ENCODE measurements around the gene USP37.

The USP37 gene

DNA sequence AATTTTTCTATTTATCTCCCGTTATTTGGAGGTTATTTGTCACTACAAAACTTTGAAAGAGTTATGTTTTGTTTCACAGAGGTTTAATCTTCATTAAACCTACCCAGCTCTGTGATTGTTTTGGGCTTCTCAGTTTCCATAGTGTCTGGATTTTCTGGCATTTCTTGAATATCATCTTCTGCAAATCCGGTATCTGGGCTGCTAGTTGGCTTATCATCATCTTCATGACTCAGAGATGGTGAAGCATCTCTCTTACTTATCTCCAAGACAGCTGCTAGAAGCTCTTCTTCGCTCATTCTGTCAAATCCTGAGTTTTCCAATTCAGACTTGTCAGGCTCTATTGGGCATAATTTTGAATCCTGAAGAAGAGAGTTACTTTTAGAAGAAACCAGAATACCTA, 93.6 kb downstream of the USP37 start:
- no peak for DNase-seq

DNA sequence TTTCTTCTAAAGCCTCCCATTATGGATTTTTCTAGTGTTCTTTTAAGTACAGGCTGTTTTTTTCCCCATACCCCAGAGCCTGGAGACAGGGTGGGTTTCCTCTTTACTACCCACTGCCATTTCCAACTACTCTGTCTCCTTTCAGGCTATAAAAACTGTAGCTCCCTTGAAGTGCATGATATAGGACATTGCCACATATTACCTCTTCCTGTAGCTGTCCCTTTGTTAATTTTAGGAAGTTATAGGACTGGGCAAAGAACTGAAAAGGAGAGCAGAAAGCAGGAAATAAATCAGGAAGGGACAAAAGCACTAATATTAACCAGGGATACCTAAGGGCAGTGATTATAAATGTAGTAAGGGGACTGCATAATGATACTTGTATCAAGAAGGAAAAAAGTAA, 95.2 kb downstream of the USP37 start:
- no peak for DNase-seq

DNA sequence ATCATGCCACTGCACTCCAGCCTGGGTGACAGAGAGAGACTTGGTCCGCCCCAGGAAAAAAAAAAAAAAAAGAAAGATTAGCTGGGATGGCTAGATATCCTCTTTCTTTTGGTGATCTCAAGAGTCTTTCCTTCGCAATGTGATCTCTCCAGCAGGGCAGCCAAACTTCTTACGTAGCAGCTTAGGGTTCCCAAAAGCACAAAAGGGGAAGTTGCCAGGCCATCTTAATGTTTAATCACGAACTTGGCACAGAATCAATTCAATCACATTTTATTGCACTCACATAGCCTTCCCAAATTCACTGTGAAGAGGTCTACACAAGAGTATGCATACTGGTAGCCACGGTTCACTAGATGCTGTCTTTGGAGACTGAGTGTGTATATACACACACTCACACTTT, 96.2 kb downstream of the USP37 start:
- DNase-seq, result no peak

DNA sequence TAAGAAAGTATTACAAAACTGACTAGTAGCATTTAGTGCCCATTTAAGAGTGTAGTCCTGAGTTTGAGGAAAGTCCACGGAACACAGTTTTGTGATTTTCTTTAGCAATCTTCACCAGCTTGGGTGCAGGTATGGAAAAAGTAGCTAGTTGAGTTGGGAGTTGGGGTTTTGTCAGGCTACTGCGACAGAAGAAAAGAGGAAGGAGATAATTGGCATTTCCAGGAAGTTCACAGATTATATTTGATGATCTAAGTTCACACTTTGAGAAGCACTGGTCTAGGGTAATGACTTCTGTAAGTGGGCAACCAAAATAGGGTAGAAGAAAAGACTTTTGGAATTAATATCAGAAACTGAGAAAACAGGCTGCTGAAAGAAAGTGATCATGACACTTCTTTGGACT, 97.1 kb downstream of the USP37 start:
- DNase-seq, result no peak

DNA sequence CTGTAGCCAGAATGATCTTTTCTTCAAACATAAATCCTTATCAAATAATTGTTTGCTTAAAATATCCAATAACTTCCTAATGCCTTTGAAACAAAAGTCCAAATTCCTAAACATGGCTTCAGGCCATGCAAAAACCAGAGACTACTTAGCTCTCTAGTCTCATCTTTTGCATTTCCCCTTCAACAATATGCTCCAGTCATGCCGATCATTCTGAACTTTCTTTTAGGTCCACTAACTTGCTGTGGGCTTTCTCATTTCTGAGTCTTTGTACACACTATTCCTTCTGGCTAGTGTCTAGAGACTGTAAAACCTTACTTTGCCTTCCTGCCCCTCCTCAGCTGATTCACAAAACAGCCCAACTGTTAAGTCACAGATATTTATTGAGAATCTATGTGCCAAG, 97.7 kb downstream of the USP37 start:
- no peak for DNase-seq

DNA sequence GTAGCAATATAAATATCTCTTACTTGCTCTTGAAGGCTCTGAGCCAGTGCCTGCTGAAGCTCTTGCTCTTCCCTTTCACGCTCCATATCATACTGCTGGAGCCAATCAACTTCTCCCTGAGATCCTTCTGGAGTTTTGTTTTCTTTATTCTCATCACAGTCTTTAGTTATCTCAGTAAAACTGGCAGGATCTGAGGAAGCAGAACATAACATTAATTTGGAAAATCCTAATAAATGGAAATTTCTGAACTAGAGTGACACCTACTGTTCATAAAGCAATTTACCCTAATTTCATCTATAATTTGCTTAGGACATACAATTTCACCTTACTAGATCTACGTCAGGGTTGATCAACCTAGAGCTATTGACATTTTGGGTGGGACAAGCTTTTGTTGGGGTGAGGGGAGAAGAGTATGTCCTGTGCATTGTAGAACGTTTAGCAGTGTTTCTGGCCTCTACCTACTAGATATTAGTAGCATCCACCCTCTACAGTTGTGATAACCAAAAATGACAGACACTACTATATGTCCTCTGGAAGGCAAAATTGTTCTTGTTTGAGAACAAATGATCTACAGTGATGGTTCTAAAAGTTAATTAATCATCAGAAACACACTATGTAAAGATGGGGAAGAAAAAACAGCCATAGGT, 102.0 kb downstream of the USP37 start:
- no peak for DNase-seq

DNA sequence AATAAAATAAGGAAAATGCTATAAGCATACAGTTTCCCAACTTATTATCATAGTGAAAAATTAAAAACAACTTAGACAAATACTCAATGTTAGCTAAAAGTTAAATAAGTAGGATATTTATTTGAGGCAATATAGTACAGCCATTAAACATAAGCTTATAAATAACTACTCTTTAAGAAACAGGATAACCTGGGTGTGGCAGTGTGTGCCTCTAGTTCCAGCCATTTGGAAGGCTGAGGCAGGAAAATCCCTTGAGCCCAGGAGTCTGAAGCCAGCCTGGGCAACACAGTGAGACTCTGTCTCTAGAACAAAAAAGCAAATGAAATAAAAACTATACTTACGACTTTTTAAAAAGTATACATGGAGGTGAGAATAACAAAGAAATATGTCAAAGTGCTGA, 109.6 kb downstream of the USP37 start:
- DNase-seq, result no peak

DNA sequence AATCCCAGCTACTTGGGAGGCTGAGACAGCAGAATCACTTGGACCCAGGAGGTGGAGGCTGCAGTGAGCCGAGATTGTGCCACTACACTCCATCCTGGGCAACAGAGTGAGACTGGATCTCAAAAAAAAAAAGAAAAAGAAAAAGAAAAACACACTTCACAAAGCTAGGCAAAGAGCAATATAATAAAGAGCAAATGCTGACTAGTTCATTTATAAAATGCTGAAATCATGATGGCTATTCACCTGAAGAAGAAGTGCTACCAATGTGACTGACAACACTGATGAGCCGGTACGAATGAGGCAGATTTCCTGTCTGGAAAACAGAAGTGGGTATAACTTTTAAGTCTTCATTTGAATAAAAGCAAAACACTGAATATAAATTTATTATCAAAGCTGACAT, 111.3 kb downstream of the USP37 start:
- no peak for DNase-seq

DNA sequence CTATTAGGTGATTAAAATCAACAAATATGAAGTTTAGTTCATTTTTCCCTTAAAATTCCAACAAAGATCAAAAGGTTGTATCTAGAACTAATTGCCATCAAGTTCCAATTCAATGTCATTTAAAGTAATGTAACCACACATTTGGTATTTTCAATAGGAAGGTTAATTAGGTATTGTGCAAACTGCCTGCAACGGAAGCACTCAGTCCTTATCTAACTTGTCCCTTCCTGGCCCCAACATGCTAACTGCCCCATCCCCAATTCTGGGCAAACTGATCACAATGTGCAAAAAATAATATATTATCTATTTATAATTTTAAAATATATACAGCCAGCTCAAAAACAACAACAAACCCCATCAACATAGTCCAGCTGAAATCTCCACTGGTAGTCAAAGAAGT, 116.1 kb downstream of the USP37 start:
- DNase-seq, result no peak

DNA sequence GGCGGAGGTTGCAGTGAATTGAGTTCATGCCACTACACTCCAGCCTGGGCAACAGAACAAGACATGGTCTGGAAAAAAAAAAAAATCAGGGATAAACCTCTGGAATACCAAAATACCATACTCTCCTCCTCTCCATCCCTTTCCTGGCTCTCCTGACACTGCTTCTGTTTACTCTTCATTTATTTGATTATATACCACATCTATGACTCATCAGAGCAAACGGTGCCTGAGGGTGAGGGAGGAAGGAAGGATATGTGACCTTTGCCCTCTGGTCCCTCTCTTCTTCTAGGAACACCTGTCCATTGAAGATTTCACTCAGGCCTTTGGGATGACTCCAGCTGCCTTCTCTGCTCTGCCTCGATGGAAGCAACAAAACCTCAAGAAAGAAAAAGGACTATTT, 119.2 kb downstream of the USP37 start:
- DNase-seq, result no peak

DNA sequence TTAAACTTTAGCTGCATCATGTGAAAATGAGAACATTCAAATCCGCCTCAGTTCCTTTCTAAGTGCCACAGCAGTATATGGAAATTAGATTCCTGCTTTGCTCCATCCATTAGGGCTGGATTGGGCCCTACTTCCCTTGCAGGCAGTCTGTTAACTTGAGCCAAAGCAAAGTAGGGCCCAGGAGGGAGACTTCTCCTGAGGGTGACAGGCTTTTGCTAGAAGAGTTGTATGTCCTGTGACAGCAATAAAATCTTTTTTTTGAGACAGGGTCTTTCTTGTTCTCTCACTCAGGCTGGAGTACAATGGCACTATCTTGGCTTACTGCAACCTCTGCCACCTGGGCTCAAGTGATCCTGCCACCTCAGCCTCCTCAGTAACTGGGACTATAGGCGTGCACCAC, 121.1 kb downstream of the USP37 start:
- no peak for DNase-seq

DNA sequence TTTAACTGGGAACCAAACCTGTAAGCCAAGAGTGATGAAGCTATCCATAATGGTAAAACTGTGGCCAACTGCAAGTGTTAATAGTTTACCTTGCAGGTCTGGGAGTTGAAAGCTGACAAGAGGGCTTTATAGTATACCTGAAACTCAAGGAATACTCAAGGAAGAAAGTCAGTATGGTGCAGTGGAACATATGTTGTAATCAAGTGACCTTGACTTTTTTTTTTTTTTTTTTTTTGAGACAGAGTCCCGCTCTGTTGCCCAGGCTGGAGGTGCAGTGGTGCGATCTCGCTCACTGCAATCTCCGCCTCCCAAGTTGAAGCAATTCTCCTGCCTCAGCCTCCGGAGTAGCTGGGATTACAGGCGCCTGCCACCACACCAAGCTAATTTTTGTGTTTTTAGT, 121.6 kb downstream of the USP37 start:
- DNase-seq, result no peak

DNA sequence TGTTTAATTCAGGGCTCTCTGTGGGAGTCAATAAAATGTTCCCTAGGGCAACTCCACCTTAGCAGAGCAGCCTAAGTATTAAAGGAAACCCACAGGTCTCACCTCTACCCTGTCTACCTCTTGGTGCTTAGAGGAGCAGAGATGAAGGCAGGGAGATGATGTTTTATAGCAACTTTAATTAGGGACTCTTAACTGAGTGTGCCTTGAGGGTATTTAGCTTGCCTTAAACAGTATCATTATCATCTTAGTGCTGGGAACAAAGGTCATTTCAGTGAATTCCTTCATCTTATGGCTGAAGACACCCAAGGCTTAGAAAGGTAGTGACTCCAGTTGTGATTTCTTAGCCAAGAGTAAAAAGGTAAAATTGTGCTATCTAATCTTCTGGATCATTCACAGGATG, 122.5 kb downstream of the USP37 start:
- no peak for DNase-seq

DNA sequence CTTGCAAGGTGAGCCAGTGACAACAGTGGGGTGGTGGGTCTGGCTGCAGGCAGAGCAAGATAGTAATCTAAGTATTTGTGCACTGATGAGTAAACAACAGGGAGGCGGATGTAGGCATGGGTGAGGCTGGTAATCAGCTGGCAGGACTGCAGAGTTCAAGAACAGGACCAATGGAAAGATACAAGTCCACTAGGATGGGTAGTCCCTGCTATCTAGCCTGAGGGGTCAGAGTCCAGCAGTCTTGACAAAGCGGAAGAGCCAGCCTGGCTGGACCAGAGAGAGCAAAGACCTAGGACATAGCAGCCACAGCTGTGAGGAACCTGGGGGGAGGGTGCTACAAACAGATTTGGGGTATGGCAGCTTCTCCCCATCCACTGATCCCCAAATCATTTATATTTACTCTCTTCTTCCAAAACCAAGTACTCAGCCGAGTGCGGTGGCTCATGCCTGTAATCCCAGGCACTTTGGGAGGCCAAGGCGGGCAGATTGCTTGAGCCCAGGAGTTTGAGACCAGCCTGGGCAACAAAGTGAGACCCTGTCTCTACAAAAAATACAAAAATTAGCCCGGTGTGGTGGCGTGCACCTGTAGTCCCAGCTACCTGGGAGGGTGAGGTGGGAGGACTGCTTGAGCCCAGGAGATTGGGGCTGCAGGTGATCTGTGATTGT, 123.3 kb downstream of the USP37 start:
- DNase-seq, result no peak

DNA sequence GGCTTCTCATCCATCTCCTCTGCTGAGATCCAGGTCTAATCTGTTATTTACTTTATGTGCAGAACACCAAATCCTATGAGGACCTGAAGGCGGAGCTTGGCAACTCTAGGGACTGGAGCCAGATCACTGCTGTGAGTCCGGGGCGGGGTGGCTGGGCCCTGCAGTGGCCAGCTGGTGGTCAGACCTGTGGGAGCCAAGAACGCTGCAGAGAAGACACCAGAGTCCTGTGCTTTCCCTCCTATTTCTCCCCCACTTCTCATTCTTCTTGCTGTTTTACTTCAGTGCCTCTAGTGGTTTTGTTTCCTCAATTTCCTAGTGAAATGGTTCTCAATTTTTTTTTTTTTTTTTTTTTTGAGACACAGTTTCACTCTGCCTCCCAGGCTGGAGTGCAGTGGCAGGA, 129.6 kb downstream of the USP37 start:
- no peak for DNase-seq

DNA sequence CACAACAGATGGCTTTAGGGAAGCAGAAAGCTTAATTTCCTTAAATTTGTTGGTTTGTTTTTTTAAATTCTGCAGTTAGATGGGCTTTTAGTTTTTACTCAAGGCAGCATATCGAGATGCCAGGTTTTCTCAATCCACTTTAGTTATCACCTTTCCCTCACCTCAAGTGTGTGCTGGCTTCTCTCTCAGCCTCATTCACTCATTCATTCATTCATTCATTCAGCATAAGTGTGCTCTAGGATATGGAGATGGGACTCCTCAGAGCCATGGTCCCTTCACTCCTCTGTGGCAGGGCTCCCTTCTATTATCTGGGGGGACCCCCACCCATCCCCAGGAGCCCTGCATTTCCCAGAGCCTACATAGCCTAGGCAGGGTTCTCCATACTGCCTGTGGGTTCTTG, 130.2 kb downstream of the USP37 start:
- no peak for DNase-seq

DNA sequence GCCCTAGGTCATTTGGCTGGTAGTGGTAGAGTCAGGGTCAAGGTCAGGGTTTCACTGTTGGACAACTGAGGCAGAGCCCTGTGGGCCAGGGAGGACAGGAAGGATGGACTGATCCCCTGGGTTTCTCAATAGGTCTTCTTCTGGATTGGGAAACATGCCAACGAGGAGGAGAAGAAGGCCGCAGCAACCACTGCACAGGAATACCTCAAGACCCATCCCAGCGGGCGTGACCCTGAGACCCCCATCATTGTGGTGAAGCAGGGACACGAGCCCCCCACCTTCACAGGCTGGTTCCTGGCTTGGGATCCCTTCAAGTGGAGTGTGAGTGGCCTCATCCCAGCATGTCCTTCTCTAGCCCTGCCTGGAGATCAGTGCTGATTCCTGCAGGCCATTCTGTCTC, 131.2 kb downstream of the USP37 start:
- DNase-seq, result no peak

DNA sequence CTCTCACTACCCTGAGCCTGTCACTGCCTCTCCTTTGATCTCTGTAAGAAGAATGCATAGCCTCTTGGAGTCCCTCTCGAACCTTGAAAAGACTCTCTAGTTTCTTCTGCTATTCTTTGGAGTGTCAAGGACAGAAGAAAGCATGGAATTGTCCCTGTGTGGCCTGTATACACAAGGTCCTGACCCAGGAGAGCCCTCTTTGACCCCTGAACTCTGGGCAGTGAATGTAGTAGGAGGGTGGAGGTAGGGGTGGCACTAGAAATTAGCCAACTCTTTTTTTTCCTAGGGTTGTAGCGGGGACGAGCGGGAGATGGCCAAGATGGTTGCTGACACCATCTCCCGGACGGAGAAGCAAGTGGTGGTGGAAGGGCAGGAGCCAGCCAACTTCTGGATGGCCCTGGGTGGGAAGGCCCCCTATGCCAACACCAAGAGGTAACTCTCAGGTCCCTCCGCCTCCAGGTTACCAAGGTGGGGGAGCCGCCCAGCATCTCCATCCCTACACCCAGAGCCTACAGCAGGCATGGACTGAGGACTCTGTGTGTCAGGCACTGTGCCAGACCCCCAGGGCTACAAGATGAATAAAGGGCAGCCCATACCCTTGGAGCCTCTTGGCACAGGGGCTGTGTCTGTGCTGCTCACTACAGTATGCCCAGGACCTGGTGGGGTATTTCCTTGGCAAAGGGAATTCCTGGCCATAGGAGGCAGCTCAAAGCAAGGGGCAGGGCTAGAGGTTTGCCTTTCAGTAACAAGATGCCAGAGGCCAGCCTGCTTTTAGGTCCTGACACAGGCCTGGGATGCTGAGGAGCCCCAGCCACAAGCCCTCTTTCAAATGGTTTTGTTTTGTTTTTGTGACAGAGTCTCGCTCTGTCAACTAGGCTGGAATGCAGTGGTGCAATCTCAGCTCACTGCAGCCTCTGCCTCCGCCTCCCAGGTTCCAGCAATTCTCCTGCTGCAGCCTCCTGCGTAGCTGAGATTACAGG, 132.9 kb downstream of the USP37 start:
- no peak for DNase-seq

DNA sequence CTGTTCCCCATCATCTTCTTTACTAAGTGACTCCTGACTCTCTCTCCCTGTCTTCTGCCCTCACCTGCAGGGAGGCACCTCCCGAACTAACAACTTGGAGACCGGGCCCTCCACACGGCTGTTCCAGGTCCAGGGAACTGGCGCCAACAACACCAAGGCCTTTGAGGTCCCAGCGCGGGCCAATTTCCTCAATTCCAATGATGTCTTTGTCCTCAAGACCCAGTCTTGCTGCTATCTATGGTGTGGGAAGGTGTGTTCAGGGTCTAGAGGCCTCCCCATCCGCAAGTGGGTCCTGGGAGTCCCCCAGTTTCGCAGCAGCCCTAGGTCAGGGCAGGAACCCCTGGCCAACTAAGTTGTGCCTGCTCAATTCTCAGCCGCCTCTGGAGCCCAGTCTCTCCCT, 133.7 kb downstream of the USP37 start:
- DNase-seq, result no peak

DNA sequence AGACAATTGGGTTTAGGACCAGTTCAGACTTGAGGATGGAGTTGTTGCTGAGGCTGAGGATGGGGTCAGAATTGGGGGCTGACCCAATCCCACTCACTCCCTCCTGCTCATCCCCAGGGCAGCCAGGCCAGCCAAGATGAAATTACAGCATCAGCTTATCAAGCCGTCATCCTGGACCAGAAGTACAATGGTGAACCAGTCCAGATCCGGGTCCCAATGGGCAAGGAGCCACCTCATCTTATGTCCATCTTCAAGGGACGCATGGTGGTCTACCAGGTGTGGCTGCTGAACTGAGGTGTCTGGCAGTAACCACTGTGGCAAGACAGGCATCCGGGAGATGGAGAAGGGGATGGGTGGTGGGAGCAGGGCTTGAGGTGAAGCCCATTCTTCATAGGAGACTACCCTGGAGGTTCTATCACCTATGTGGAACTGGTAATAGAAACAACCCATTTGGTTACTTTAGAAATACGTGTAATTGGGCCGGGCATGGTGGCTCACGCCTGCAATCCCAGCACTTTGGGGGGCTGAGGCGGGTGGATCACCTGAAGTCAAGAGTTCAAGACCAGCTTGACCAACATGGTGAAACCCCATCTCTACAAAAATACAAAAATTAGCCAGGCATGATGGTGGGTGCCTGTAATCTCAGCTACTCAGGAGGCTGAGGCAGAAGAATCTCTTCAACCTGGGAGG, 135.3 kb downstream of the USP37 start:
- no peak for DNase-seq

DNA sequence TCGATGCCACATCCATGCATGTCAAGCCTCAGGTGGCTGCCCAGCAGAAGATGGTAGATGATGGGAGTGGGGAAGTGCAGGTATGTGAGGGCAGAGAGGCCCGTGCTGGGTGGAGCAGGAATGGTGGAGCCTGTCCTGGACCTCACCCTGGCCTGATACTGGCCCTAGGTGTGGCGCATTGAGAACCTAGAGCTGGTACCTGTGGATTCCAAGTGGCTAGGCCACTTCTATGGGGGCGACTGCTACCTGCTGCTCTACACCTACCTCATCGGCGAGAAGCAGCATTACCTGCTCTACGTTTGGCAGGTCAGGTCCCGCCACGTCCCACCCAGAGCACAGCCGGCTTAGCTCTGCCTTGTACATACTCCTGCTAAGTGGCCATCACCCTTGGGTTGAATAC, 136.3 kb downstream of the USP37 start:
- DNase-seq, result no peak

DNA sequence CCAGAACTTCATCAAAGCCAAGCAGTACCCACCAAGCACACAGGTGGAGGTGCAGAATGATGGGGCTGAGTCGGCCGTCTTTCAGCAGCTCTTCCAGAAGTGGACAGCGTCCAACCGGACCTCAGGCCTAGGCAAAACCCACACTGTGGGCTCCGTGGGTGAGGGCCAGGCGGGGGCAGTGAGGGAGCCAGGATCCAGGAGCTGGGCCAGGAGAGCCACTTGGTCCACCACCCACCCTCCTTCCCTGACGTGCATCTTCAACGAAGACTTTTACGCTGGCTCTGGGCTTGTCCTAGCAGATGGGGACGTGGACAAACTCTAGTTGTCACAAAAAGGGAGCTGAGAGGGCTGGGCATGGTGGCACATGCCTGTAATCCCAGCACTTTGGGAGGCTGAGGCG, 137.4 kb downstream of the USP37 start:
- DNase-seq, result no peak

DNA sequence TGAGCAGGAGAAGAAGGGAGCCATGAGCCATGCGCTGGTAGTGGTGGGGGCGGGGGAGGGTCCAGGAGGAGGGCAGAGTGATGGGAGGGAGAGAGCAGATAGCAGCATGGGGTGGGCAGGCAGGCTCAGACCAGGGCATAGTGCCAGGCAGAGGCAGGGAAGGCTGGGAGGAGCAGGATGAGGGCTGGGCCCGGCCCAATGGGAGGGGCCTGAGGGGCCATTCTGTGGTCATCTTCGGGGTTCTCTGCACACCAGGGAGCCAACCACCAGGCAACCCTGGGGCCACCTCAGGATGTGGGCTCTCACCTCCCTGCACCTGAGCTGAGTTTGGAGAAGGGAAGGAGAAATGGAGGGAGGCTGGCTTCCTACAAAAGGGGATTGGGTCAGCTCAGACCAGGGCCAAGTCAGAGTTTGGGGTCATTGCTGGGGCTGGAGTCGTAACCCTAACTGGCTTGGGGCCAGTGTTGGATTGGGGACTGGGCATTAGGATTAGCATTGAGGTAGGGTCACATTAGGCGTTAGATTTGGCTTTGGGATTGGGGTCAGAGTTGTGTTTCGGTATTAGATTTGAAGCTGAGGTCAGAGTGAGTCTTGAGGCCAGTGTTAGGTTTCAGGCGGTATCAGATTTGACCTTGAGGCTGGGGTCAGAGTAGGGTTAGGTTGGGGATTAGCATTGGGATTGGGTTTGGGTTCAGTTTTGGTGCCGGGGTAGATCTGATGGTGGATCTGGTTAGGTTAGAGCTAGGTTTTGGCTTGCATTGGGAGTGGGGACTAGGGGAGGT, 138.0 kb downstream of the USP37 start:
- DNase-seq, result no peak

All from stimulated activated CD4-positive, alpha-beta T cell treated with anti-CD3 and anti-CD28 coated beads, Interleukin-4, amount 100 ng/mL, for 4 hours (primary cell).